Hypothalamus (tissue), 51 donors: ENCODE measurements around the gene FFAR1.

Experiments used
- DNase-seq, 51 donors: peaks; one replicate each; lab custom pipeline; 2025; lab: John Stamatoyannopoulos, UW

Gene FFAR1

DNA sequence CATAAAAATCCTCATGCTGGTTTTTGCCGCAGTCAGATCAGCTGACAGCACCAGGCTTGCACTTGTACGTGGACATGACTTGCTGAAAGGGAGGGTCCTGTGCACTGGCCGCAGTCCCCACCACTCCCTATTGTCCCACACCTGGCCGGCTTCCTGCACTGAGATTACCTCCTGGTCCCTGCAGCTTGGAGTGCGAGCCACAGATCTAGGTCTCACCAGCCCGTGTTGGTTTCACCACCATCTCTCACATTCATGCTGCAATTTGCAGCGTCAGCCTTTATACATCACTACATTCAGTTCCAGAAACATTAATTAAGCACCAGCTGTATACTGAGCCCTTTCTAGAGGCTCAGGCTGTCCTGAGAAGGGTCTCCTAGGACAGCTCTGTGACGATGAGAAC, 33.7 kb upstream of the FFAR1 start:
- no peak for DNase-seq

- no peak for DNase-seq
Observed at GRCh38 chr19:35314858-35315470, 32.7 kb upstream of the FFAR1 start.

DNA sequence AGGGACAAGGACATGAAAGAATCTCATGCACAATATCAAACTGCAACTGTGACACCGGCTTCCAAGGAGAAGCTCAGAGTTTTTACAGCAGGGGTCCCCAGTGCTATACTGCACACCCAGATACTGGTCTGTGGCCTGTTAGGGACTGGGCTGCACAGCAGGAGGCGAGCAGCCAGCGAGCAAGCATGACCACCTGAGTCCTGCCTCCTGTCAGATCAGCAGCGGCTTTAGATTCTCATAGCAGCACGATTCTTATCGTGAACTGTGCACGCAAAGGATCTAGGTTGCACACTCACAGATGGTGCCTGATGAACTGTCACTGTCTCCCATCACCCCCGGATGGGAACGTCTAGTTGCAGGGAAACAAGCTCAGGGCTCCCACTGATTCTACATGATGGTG, 31.8 kb upstream of the FFAR1 start:
- no peak for DNase-seq

DNA sequence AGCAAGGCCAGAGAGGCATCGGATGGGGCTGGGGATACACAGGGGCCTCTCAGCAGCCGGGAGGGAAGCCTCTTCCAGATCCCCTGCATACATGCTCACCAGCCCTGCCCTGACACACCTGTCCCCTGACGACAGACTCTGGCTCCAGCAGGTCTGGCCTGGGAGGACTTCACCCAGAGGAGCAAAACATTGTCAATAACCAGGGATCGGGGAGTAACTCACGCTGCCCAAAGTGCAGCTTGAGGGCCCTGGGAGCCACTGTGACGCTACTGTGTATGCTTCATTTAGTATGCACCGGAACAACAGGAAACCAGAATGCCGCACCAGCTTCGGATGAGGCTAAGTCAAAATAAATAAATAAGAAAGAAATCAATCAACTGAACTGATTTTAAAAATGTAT, 31.1 kb upstream of the FFAR1 start:
- no peak for DNase-seq

DNA sequence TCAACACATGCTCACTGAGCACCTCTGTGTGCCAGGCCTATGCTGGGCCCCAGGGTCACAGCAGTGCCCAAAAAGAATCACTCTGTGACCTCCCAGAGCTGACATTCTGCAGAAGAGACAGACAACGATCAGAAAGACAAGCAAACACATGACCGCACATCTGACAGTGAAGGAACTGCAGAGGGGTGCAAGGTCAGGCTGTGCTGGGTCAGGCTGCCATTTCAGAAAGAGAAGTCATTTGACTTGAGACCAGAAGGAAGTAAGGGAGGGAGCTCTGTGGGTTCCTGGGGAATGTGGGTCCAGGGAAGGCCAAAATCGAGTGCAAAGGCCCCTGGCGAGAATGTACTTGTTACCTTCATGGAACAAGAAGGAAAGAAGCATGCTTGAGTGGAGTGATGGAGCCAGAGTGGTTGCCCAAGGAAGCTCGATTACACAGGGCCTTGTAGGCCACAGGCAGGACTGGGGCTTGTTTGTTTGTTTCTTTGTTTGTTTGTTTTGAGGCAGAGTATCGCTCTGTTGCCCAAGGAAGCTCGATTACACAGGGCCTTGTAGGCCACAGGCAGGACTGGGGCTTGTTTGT, 30.1 kb upstream of the FFAR1 start:
- DNase-seq: no peak

- DNase-seq: peak in 45 of 51 donors; percentile 4 to 88 (median 65)
Observed at GRCh38 chr19:35318679-35319448, 28.8 kb upstream of the FFAR1 start.

- peak in 1 of 51 donors; percentile 8 for DNase-seq
Observed at GRCh38 chr19:35320065-35320713, 27.5 kb upstream of the FFAR1 start.

DNA sequence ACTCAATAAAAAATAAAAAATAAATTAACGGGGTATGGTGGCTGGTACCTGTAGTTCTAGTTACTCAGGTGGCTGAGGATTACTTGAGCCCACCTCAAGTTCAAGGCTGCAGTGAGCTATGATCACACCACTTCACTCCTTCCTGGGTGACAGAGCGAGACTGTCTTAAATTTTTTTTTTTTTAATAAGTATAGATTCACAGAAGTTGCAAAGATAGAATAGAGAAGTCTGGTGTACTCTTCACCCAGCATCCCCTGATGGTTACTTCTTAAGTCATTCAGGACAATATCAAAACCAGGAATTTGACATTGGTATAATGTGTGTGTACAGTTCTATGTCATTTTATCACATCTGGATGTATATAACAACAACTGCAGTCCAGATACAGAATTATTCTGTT, 26.4 kb upstream of the FFAR1 start:
- DNase-seq: no peak

DNA sequence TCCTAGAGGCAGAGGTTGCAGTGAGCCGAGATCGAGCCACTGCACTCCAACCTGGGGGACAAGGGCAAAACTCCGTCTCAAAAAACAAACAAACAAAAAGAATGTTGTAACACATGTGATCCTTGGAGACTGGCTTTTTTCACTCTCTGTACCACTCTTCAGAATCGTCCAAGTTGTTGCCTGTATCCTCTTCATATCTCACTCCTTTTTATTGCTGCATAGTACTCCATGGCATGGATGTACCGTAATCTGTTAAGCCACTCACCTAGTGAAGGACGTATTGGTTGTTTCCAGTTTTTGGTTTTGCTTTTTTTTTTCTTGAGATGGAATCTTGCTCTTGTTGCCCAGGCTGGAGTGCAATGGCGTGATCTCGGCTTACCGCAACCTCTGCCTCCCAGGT, 25.7 kb upstream of the FFAR1 start:
- no peak for DNase-seq

GRCh38 chr19:35327642-35328041, 20.1 kb upstream of the FFAR1 start:
- DNase-seq: no peak

- no peak for DNase-seq
Observed at GRCh38 chr19:35328851-35329285, 18.8 kb upstream of the FFAR1 start, which contains the start of gene CD22. TSS of gene CD22 (plus strand) at chr19:35329187. CDS start at chr19:35332041, 2,854 bp downstream.

DNA sequence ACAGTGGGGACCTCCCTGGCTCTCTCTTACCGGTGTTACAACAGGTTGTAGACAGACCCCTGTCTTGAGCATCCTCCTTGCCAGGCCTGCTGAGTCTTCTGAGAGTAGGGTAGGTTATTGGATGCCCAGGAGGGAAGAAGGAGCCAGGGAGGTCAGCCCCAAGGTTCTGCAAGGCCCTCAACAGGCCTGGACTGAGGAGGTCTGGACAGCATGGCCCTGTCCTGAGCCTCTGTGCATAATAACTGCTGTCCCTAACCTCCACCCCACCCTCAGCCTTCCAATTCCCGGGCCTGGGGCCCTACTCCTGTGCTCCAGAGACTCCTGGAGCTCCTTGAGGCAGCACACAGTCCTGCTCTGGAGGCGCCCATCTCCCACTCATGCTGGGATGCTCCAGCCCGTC, 18.4 kb upstream of the FFAR1 start:
- DNase-seq: no peak

DNA sequence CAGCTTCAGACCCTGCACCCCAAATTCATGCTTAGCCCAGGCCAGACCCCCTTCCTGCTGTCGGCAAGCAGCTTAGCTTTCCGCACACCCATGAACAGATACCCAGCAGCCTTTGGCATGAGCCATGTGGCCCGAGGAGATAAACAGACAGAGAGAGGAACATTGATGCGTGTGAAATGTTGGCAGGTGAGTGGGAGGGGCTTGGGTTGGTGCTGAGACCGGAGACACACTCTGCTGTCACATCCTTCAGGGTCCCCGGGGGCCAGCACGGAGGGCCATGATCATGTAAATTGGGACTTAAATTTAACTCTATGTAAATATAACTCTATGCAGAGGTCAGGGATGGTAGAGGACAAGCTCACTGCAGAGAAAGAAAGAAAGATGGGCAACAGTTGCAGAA, 17.2 kb upstream of the FFAR1 start:
- no peak for DNase-seq

GRCh38 chr19:35331551-35332214, 16.0 kb upstream of the FFAR1 start:
- no peak for DNase-seq

- DNase-seq: no peak
Observed at GRCh38 chr19:35332817-35333216, 14.9 kb upstream of the FFAR1 start.

DNA sequence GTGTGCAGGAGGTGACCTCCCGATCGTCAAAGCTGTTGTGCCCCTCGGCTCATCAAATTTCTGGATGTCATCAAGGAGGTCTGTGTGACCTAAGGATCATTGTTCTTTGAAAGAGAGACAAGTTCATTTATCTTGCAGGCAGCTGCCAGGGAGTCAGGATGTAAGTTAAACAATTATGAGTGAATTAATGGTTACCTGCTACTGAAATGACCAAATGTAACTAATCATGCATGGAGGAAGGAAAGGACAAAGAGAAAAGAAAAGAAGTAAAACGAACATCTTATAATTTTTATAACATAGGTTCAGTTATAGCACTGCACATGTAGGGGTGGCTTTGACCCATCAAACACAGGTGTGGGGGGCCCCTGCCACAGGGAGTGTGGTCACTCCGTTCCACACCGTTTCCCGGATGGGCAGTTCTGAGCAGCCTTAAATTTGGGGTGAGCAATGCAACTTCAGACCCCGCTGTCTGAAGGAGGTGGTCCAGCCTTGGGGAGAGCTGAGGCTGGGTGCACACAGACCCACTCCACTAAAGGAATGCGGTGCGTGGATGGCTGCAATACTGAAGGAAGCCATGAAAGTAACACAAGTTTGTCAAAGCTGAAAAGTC, 13.5 kb upstream of the FFAR1 start:
- DNase-seq: no peak

GRCh38 chr19:35336166-35336955, 11.3 kb upstream of the FFAR1 start:
- no peak for DNase-seq

GRCh38 chr19:35337097-35337983, 10.4 kb upstream of the FFAR1 start:
- DNase-seq: no peak

DNA sequence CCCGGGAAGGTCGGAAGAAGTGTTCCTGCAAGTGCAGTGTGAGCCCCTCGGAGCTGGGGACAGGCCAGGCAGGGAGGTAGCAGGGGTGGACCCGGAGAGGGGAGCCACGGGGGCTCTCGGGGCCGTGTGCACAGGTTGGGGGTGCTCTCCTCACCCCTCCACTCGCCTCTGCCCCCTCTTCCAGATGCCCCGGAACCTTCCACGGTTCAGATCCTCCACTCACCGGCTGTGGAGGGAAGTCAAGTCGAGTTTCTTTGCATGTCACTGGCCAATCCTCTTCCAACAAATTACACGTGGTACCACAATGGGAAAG, 9.8 kb upstream of the FFAR1 start:
- no peak for DNase-seq
